HG02852 (cell line): ENCODE results near the gene UVRAG.

Experiments used
- ATAC-seq: cut with Tn5 transposase; IDR thresholded peaks from one replicate; pipeline ENCODE4 v1.9.1; 2021; ENCODE audit warnings: mild to moderate bottlenecking, moderate library complexity; ENCODE audit not compliant: unreplicated experiment

The UVRAG gene

GRCh38 chr11:75996523-75997442 is 181.8 kb downstream of the UVRAG start:
- ATAC-seq, result no peak

GRCh38 chr11:76004400-76004799 is 189.4 kb downstream of the UVRAG start:
- ATAC-seq, result no peak

GRCh38 chr11:76005756-76006155 is 190.7 kb downstream of the UVRAG start:
- no peak for ATAC-seq

GRCh38 chr11:76007166-76007565 is 192.2 kb downstream of the UVRAG start:
- ATAC-seq, result no peak

GRCh38 chr11:76008474-76008873 is 193.5 kb downstream of the UVRAG start:
- no peak for ATAC-seq

- ATAC-seq, result no peak
Measured at GRCh38 chr11:76010051-76010450, 195.0 kb downstream of the UVRAG start.

- ATAC-seq, result no peak
Measured at GRCh38 chr11:76013526-76013925, 198.5 kb downstream of the UVRAG start.

- no peak for ATAC-seq
Measured at GRCh38 chr11:76023236-76024068, 208.4 kb downstream of the UVRAG start.

GRCh38 chr11:76025068-76025467 is 210.1 kb downstream of the UVRAG start:
- ATAC-seq, result peak; percentile 70

- ATAC-seq, result no peak
Measured at GRCh38 chr11:76025817-76026216, 210.8 kb downstream of the UVRAG start.

- ATAC-seq, result no peak
Measured at GRCh38 chr11:76026281-76026680, 211.3 kb downstream of the UVRAG start.

- ATAC-seq, result no peak
Measured at GRCh38 chr11:76026862-76027261, 211.9 kb downstream of the UVRAG start.

GRCh38 chr11:76030286-76030685 is 215.3 kb downstream of the UVRAG start:
- ATAC-seq, result no peak

GRCh38 chr11:76030968-76031590 is 216.1 kb downstream of the UVRAG start:
- ATAC-seq, result no peak

GRCh38 chr11:76033699-76034098 is 218.7 kb downstream of the UVRAG start:
- ATAC-seq, result peak; percentile 67

GRCh38 chr11:76035020-76035419 is 220.0 kb downstream of the UVRAG start:
- no peak for ATAC-seq

GRCh38 chr11:76038608-76039007 is 223.6 kb downstream of the UVRAG start:
- ATAC-seq, result no peak

- no peak for ATAC-seq
Measured at GRCh38 chr11:76041208-76041607, 226.2 kb downstream of the UVRAG start.

- ATAC-seq, result no peak
Measured at GRCh38 chr11:76044750-76045320, 229.8 kb downstream of the UVRAG start.

- no peak for ATAC-seq
Measured at GRCh38 chr11:76047231-76047630, 232.2 kb downstream of the UVRAG start.

GRCh38 chr11:76047766-76048165 is 232.8 kb downstream of the UVRAG start:
- ATAC-seq, result no peak
